ENCODE results near the gene S1PR4.

- no peak for TF ChIP-seq CTCF (conservative IDR thresholded peaks at IDR 0.05 in 1 of 2, IDR thresholded peaks at IDR 0.05 in 1 of 2; ENCODE audit: low read depth in 1 of 2, low read length in 2 of 2)
- TF ChIP-seq EZH2 (IDR thresholded peaks at IDR 0.05; ENCODE audit: low read length, missing control alignments), result no peak
Measured at GRCh38 chr19:3171894-3172672, 6.5 kb upstream of the S1PR4 start.

Data from fibroblast of lung (primary cell).